Measurements from ENCODE around the gene ADAP1. TPM values are rescaled to one million over a fixed set of nuclear protein-coding genes. Genes with fewer than 3 reads are reported as not detected.

Gene ADAP1
- total RNA-seq, 2 experiments from 2014 or later, result 6.8 to 7.2 TPM

DNA sequence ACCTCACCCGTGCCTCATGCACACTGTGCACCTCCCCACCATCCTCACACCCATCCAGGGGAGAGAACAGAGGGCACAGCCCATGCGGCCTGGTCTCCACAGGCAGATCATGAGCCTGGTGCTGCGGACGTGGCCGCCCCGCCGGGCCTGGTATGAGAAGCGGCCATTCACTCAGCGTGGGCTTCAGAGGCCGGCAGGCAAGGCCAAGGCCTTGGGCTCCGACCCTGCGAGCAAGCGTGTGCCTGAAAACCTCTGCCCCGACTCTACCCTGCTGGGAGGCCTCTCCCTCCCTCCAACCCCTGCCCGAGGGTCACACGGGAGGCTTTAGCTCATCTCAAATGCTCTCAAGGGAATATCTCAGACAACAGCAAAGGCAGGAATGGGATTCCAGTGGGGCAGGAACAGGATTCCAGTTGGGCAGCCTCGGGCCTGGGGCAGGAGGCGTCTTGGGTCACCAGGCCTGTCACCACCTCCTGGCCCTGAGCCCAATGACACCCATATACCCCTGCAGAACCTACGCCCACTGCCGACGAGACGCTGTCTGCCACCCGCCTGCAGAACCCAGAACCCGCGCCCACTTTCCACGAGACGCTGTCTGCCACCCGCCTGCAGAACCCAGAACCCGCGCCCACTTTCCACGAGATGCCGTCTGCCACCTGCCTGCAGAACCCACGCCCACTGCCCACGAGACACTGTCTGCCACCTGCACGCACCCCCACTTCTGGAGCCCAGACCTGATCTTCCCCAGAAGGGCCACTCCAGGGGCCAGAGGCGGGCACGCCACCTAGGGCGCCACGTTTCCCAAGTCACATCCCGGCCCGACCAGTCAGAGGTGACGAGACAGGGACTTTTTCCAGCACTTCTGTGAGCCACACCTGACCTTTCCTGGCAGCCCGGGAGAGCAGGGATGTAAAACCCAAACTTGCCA, 38.9 kb downstream of the ADAP1 start:
- H3K36me3 Mint-ChIP-seq (ENCODE audit: low read depth), result no peaks in the 10 kb centered on the region
- H3K9me3 Mint-ChIP-seq, result no peaks in the 10 kb centered on the region
- Histone ChIP-seq H3K27me3 (ENCODE audit: control insufficient read depth in 1 of 2, insufficient read depth in 2 of 2, low read length in 2 of 2) (no peaks in the 10 kb centered on the region), H3K9me3 (ENCODE audit: control insufficient read depth in 1 of 2, insufficient read depth in 1 of 2, low read length in 2 of 2) (no peaks in the 10 kb centered on the region), H3K4me1 (ENCODE audit: insufficient read depth, low read length) (peaks cover 6% of the 10 kb centered on the region), H3K4me3 (ENCODE audit: low read length) (no peak overlapping the region), H3K36me3 (ENCODE audit: insufficient read depth, low read length) (no peaks in the 10 kb centered on the region), H3K27ac (ENCODE audit: low read depth in 1 of 2, low read length in 2 of 2) (no peak overlapping the region)
- no peak for ATAC-seq (ENCODE audit: poor library complexity)
- ChIA-PET POLR2A (no interaction called here), CTCF (no interaction called here)
- H3K27ac Mint-ChIP-seq, result no peak overlapping the region
- no peaks in the 10 kb centered on the region for H3K27me3 Mint-ChIP-seq
- H3K4me1 Mint-ChIP-seq (ENCODE audit: low read depth), result peaks cover under 1% of the 10 kb centered on the region
- H3K4me3 Mint-ChIP-seq, result no peak overlapping the region
- intact Hi-C loops (cut with DNase I, micrococcal nuclease), result no loop called here
- no peak for DNase-seq
- TF ChIP-seq, protein P1, sequence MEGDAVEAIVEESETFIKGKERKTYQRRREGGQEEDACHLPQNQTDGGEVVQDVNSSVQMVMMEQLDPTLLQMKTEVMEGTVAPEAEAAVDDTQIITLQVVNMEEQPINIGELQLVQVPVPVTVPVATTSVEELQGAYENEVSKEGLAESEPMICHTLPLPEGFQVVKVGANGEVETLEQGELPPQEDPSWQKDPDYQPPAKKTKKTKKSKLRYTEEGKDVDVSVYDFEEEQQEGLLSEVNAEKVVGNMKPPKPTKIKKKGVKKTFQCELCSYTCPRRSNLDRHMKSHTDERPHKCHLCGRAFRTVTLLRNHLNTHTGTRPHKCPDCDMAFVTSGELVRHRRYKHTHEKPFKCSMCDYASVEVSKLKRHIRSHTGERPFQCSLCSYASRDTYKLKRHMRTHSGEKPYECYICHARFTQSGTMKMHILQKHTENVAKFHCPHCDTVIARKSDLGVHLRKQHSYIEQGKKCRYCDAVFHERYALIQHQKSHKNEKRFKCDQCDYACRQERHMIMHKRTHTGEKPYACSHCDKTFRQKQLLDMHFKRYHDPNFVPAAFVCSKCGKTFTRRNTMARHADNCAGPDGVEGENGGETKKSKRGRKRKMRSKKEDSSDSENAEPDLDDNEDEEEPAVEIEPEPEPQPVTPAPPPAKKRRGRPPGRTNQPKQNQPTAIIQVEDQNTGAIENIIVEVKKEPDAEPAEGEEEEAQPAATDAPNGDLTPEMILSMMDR (IDR thresholded peaks at IDR 0.05), result no peak

DNA sequence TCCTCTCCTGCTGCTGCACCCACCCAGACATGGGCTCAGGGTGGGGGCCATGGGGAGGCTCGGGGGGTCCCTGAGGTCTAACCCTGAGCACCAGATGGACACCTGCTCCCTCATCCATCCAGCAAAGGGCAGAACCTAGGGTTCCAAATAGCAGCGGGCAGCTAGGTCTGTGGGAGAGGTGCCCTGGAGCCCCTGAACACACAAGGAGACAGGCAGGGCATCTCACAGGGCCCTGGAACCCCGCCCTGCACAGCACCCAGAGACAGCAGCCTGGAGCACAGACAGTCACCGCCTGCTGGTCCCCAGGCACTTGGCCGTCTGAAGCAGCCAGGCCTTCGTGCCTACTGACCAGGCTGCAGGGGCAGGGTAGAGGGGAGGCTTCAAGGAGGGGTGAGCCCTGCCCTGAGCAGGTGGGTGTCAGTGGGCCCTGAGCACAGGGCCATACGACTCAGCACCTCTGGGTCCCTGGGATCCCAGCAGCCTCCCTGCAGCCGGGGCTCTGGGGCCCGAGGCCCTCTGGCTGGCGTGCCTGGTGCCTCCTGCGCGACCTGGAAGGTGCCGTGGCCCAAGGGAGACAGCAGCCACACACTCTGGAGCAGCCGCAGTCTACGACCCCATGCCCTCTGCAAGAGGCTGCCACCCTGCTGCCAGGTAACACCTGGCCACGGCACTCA, 39.8 kb downstream of the ADAP1 start:
- peaks cover 13% of the 10 kb centered on the region for H3K4me1 ChIP-seq (ENCODE audit: insufficient read depth, low read length)
- H3K36me3 ChIP-seq (ENCODE audit: insufficient read depth, low read length), result no peaks in the 10 kb centered on the region
- POLR2A ChIA-PET, result no interaction called here
- Mint-ChIP-seq H3K9me3 (no peaks in the 10 kb centered on the region), H3K4me1 (ENCODE audit: low read depth) (peaks cover 10% of the 10 kb centered on the region), H3K36me3 (ENCODE audit: low read depth) (no peaks in the 10 kb centered on the region), H3K27me3 (no peaks in the 10 kb centered on the region), H3K27ac (no peak overlapping the region), H3K4me3 (no peak overlapping the region)
- no peaks in the 10 kb centered on the region for H3K9me3 ChIP-seq (ENCODE audit: control insufficient read depth in 1 of 2, insufficient read depth in 1 of 2, low read length in 2 of 2)
- H3K4me3 ChIP-seq (ENCODE audit: low read length), result no peak overlapping the region
- no peaks in the 10 kb centered on the region for H3K27me3 ChIP-seq (ENCODE audit: control insufficient read depth in 1 of 2, insufficient read depth in 2 of 2, low read length in 2 of 2)
- H3K27ac ChIP-seq (ENCODE audit: low read depth in 1 of 2, low read length in 2 of 2), result no peak overlapping the region
- CTCF ChIA-PET, result no interaction called here
- intact Hi-C loops (cut with DNase I, micrococcal nuclease), result loop anchor here in 1 of 2 experiments (5.0 kb wide), 1 partner anchor 58 kb away; no protein-coding TSS in a partner anchor
- DNase-seq (no peak), ATAC-seq (ENCODE audit: poor library complexity) (no peak)
- TF ChIP-seq, protein P1 (IDR thresholded peaks at IDR 0.05), result no peak

DNA sequence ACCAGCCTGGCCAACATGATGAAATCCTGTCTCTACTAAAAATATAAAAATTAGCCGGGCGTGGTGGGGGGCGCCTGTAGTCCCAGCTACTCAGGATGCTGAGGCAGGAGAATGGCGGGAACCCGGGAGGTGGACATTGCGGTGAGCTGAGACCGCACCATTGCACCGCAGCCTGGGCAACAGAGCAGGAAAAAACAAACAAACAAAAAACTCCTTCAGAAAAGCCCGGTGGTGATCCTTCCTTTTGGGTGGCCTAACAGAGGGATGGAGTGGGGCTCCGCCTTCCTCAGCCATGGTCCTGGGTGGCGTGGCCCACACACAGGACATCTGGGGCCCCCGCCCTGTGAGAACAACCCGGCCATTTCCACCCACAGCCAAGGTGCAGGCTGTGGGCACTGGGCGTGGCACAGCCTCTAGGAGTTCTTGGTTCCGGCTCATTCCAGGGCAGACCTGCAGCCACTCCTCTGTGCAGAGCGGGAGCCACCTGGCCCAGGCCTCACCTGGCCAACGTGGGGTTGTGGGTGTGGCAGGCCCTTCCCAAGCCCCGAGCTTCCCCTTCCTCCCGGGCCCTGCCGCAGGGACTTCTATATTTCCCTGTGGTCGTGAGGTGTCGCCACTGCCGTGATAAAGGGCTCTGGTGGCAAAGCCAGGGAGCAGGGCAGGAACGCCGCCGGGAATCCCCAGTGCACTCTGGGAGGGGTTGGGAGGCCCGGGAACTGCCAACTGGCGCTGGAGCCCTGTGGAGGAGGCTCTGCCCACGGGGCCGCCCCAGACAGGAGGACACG, 40.6 kb downstream of the ADAP1 start:
- Histone ChIP-seq H3K36me3 (ENCODE audit: insufficient read depth, low read length) (no peaks in the 10 kb centered on the region), H3K4me1 (ENCODE audit: insufficient read depth, low read length) (peaks cover 17% of the 10 kb centered on the region), H3K9me3 (ENCODE audit: control insufficient read depth in 1 of 2, insufficient read depth in 1 of 2, low read length in 2 of 2) (no peaks in the 10 kb centered on the region), H3K27me3 (ENCODE audit: control insufficient read depth in 1 of 2, insufficient read depth in 2 of 2, low read length in 2 of 2) (no peaks in the 10 kb centered on the region), H3K4me3 (ENCODE audit: low read length) (no peak overlapping the region), H3K27ac (ENCODE audit: low read depth in 1 of 2, low read length in 2 of 2) (no peak overlapping the region)
- Mint-ChIP-seq H3K4me3 (no peak overlapping the region), H3K27me3 (no peaks in the 10 kb centered on the region), H3K9me3 (no peaks in the 10 kb centered on the region), H3K36me3 (ENCODE audit: low read depth) (no peaks in the 10 kb centered on the region), H3K4me1 (ENCODE audit: low read depth) (peaks cover 11% of the 10 kb centered on the region), H3K27ac (no peak overlapping the region)
- DNase-seq (no peak), ATAC-seq (ENCODE audit: poor library complexity) (no peak)
- TF ChIP-seq, protein P1 (IDR thresholded peaks at IDR 0.05), result no peak
- POLR2A ChIA-PET, result no interaction called here
- intact Hi-C loops (cut with DNase I, micrococcal nuclease), result loop anchor here in 1 of 2 experiments (5.0 kb wide), 1 partner anchor 58 kb away; no protein-coding TSS in a partner anchor
- CTCF ChIA-PET, result no interaction called here
